Astrocyte of the spinal cord (primary cell): ENCODE data around the gene RRN3.

ENCODE experiments used
- DNase-seq: peaks from one replicate; pipeline ENCODE4 v3.0.0; 2011; ENCODE audit warnings: low read depth, low spot score
- H3K4me3 ChIP-seq: 2 replicates; pipeline ENCODE4 v1.5.1; 2011; ENCODE audit warnings: low read depth, mild to moderate bottlenecking, low read length, moderate library complexity
- CTCF ChIP-seq: IDR thresholded peaks from 2 replicates; pipeline ENCODE4 v1.5.1; 2012; ENCODE audit warnings: low read depth, mild to moderate bottlenecking, low read length, inconsistent platforms
- in situ Hi-C: cut with HindIII; loops from 2 replicates; pipeline ENCODE4 v1.10.0; 2017; ENCODE audit warnings: low sequenced_read_pairs

RRN3 gene

GRCh38 chr16:15037003-15037402 lies 57.1 kb downstream of the RRN3 start:
- in situ Hi-C loops, result no loop called here
- no peak overlapping the region for H3K4me3 ChIP-seq
- no peak for TF ChIP-seq CTCF
- no peak for DNase-seq

GRCh38 chr16:15035163-15035729 lies 58.8 kb downstream of the RRN3 start:
- in situ Hi-C loops, result no loop called here
- H3K4me3 ChIP-seq, result no peak overlapping the region
- TF ChIP-seq CTCF, result no peak
- no peak for DNase-seq

- DNase-seq, result no peak
- in situ Hi-C loops, result no loop called here
- TF ChIP-seq CTCF, result no peak
- H3K4me3 ChIP-seq, result no peak overlapping the region
Measured at GRCh38 chr16:15034266-15035162, 59.6 kb downstream of the RRN3 start.

- no peak for TF ChIP-seq CTCF
- no peak for DNase-seq
- in situ Hi-C loops, result no loop called here
- no peak overlapping the region for H3K4me3 ChIP-seq
Measured at GRCh38 chr16:15033309-15033707, 60.8 kb downstream of the RRN3 start.

- in situ Hi-C loops, result no loop called here
- TF ChIP-seq CTCF, result no peak
- DNase-seq, result peak; percentile 30
- no peak overlapping the region for H3K4me3 ChIP-seq
Measured at GRCh38 chr16:15032547-15033308, 61.3 kb downstream of the RRN3 start.

- no peak for TF ChIP-seq CTCF
- in situ Hi-C loops, result no loop called here
- DNase-seq, result no peak
- H3K4me3 ChIP-seq, result no peak overlapping the region
Measured at GRCh38 chr16:15031586-15031985, 62.5 kb downstream of the RRN3 start.
